C4-2B (cell line): Measurements from ENCODE around the gene LPCAT2.

ENCODE experiments used
- ZFX ChIP-seq: fragments of 450-650 bp; IDR thresholded peaks from 2 replicates; pipeline ENCODE4 v1.6.1; 2017
- TF ChIP-seq, protein P1 (sequence below): fragments of 450-650 bp; conservative IDR thresholded peaks from 2 replicates; pipeline ENCODE4 v1.5.1; 2017; ENCODE audit warnings: mild to moderate bottlenecking

DNA sequence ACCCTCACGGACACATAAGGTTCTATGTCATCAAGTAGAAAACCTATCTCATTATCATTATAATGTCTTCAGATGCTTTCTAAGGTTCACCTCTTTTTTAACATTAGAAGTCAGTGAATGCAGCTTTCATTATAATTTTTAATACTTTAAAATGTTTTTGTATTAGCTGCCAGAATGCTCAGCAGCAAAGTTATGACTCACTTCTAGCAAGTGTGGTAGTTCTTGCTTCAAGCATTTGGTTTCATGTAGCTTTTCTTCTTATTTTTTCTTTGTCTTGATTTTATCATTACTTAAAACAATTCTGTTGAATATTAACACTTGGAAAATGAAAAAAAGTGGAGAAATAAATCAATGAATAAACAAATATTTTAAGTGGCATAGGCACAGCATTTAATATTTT lies 23.4 kb downstream of the LPCAT2 start:
- TF ChIP-seq, protein P1, sequence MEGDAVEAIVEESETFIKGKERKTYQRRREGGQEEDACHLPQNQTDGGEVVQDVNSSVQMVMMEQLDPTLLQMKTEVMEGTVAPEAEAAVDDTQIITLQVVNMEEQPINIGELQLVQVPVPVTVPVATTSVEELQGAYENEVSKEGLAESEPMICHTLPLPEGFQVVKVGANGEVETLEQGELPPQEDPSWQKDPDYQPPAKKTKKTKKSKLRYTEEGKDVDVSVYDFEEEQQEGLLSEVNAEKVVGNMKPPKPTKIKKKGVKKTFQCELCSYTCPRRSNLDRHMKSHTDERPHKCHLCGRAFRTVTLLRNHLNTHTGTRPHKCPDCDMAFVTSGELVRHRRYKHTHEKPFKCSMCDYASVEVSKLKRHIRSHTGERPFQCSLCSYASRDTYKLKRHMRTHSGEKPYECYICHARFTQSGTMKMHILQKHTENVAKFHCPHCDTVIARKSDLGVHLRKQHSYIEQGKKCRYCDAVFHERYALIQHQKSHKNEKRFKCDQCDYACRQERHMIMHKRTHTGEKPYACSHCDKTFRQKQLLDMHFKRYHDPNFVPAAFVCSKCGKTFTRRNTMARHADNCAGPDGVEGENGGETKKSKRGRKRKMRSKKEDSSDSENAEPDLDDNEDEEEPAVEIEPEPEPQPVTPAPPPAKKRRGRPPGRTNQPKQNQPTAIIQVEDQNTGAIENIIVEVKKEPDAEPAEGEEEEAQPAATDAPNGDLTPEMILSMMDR, result no peak
- no peak for TF ChIP-seq ZFX
